ENCODE measurements around the gene CORO2B.

- TF ChIP-seq MYC (IDR thresholded peaks at IDR 0.05; ENCODE audit: low read depth, low read length) = no peak
- no peak for TF ChIP-seq CTCF (IDR thresholded peaks at IDR 0.05; ENCODE audit: low read depth, low read length)
- no peak for TF ChIP-seq POLR2A (IDR thresholded peaks at IDR 0.05; ENCODE audit: extremely low read depth, insufficient read length)
Observed at GRCh38 chr15:68691705-68692104, 112.9 kb downstream of the CORO2B start.
